Right lobe of liver (tissue), 6 donors: Measurements from ENCODE around the gene IAPP. TPM values are rescaled to one million over a fixed set of nuclear protein-coding genes. Genes with fewer than 3 reads are reported as not detected.
"Not testable (repeated sequence)": the region's sequence is repeated elsewhere in the genome, so short reads cannot be mapped to it uniquely, and the experiment has no call there.

Source experiments
- ATAC-seq, 4 donors: fragments of 200-7000 bp; cut with Tn5 transposase; one replicate each; pipeline ENCODE4 v1.9.1; 2020; ENCODE audit warnings: mild to moderate bottlenecking in 4 of 4, moderate library complexity in 4 of 4
- DNase-seq, 3 donors: peaks; one replicate each; pipeline ENCODE4 v3.0.0-alpha.2; 2020
- H3K27ac ChIP-seq, 3 donors: fragments of 200-600 bp; one replicate each; pipeline ENCODE4 v1.8.0; 2022
- H3K27me3 ChIP-seq, 2 donors: fragments of 200-600 bp; one replicate each; pipeline ENCODE4 v1.8.0; 2022
- H3K36me3 ChIP-seq, 4 donors: fragments of 200-600 bp; sonication (generic) in 1 of 4; one replicate each; pipeline versions ENCODE4 v1.5.1 to v1.8.0; 2017 to 2022; ENCODE audit warnings: control low read depth in 1 of 4
- H3K4me1 ChIP-seq, 4 donors: fragments of 200-600 bp; sonication (generic) in 1 of 4; one replicate each; pipeline versions ENCODE4 v1.5.1 to v1.8.0; 2017 to 2022; ENCODE audit warnings: control low read depth in 1 of 4
- H3K4me3 ChIP-seq, 3 donors: fragments of 200-600 bp; one replicate each; pipeline ENCODE4 v1.8.0; 2022
- H3K9me3 ChIP-seq, 4 donors: fragments of 200-600 bp; sonication (generic) in 1 of 4; one replicate each; pipeline versions ENCODE4 v1.5.1 to v1.8.0; 2017 to 2022; ENCODE audit warnings: control low read depth in 1 of 4
- CTCF ChIP-seq, 4 donors: fragments of 200-600 bp in 3 of 4; fragments of 450-650 bp in 1 of 4; IDR thresholded peaks; one replicate each; pipeline versions ENCODE4 v1.5.1 to v1.8.0; 2016 to 2022; ENCODE audit warnings: antibody characterized with exemption in 4 of 4, mild to moderate bottlenecking in 2 of 4
- POLR2A ChIP-seq: fragments of 450-650 bp; IDR thresholded peaks from one replicate; pipeline ENCODE4 v1.6.1; 2017; ENCODE audit warnings: antibody characterized with exemption, mild to moderate bottlenecking
- WGBS: methylation state at CpG from one replicate; pipeline ENCODE4 v1.1.6; 2018; ENCODE audit warnings: low coverage, low lambda C conversion rate; ENCODE audit not compliant: insufficient coverage; ENCODE audit errors: missing lambda C conversion rate; 5-methylcytosine and 5-hydroxymethylcytosine counted together
- intact Hi-C, 2 donors: fragments of 100-400 bp; cut with DNase I; formaldehyde crosslinking; loops; one replicate each; pipeline versions ENCODE4 v1.11.2 to v1.14.1; 2022
- total RNA-seq, 6 experiments: library from RNA; depleted of rRNA in 2 of 6; stranded (reverse); fragments of >200 nt in 2 of 6; fragmentation: NEBNext Ultra II Directional in 3 of 6; extraction: Animal tissue kit (Norgen Biotek cat#: 25700) in 3 of 6; gene quantifications; one replicate each; pipeline versions ENCODE4 v1.1.0 to v1.2.4, GENCODE V29; 2016 to 2023
- donor health status: DM: no; HTN: yes; CAD: no.
- donor health status: DM: no; HTN: no; CAD: no.
- donor health status: DM: no; HTN: no; CAD: no.
- donor health status: DM: no; HTN: yes; CAD: no.
- donor health status: DM: no; HTN: yes; CAD: no.

Gene IAPP
- total RNA-seq, 6 experiments from 2014 or later, result 0.22 TPM; not detected in 5

- Histone ChIP-seq H3K9me3 (no peaks in the 10 kb centered on the region), H3K4me3 (no peak overlapping the region), H3K27me3 (no peaks in the 10 kb centered on the region), H3K36me3 (no peaks in the 10 kb centered on the region), H3K27ac (no peak overlapping the region), H3K4me1 (no peaks in the 10 kb centered on the region)
- no peak for ATAC-seq
- TF ChIP-seq CTCF (IDR thresholded peaks at IDR 0.05) (no peak), POLR2A (no peak)
- DNase-seq, result no peak
- intact Hi-C loops, result no loop called here
- 80% methylated on average over 1 of the region's 3 CpGs for WGBS
Observed at GRCh38 chr12:21387174-21387573, 14.5 kb downstream of the IAPP start.

GRCh38 chr12:21392384-21392783, 19.7 kb downstream of the IAPP start:
- ATAC-seq (no peak), DNase-seq (no peak)
- H3K4me1 ChIP-seq, result no peaks in the 10 kb centered on the region
- WGBS, result 5% methylated on average over 1 of the region's 1 CpG
- no peak overlapping the region for H3K4me3 ChIP-seq
- H3K36me3 ChIP-seq, result no peaks in the 10 kb centered on the region
- no peak overlapping the region for H3K27ac ChIP-seq
- no peaks in the 10 kb centered on the region for H3K9me3 ChIP-seq
- no peaks in the 10 kb centered on the region for H3K27me3 ChIP-seq
- TF ChIP-seq POLR2A (no peak), CTCF (IDR thresholded peaks at IDR 0.05) (no peak)
- intact Hi-C loops, result no loop called here

GRCh38 chr12:21394828-21395626, 22.3 kb downstream of the IAPP start:
- H3K4me3 ChIP-seq, H3K27ac ChIP-seq, H3K4me1 ChIP-seq, intact Hi-C loops, DNase-seq, ATAC-seq, H3K9me3 ChIP-seq, H3K36me3 ChIP-seq, H3K27me3 ChIP-seq: not testable (repeated sequence)
- WGBS, result 97% methylated on average over 6 of the region's 28 CpGs

- no peaks in the 10 kb centered on the region for H3K36me3 ChIP-seq
- DNase-seq, result no peak
- H3K27ac ChIP-seq, result no peak overlapping the region
- no peak for ATAC-seq
- TF ChIP-seq POLR2A (no peak), CTCF (IDR thresholded peaks at IDR 0.05) (no peak)
- no peaks in the 10 kb centered on the region for H3K4me1 ChIP-seq
- H3K9me3 ChIP-seq, result no peaks in the 10 kb centered on the region
- no peak overlapping the region for H3K4me3 ChIP-seq
- no peaks in the 10 kb centered on the region for H3K27me3 ChIP-seq
- 75% methylated on average over 15 of the region's 16 CpGs for WGBS
- intact Hi-C loops, result no loop called here
Observed at GRCh38 chr12:21413369-21414277, 40.9 kb downstream of the IAPP start.
